Measurements from ENCODE around the gene COLEC12. TPM values are rescaled to one million over a fixed set of nuclear protein-coding genes. Genes with fewer than 3 reads are reported as not detected.

The COLEC12 gene
- total RNA-seq, 5 donors from 2014 or later (not counting 1 experiment from before 2014, with no cell fraction given), result 0.07 to 0.32 TPM; not detected in 3

GRCh38 chr18:273525-273924 lies 227.0 kb downstream of the COLEC12 start:
- Mint-ChIP-seq H3K27ac (no peak overlapping the region), H3K4me3 (no peak overlapping the region), H3K27me3 (peaks cover 0 to 8% of the 10 kb centered on the region in 2 donors), H3K9me3 (peaks cover 0 to 8% (median 0%) of the 10 kb centered on the region in 3 donors), H3K36me3 (no peaks in the 10 kb centered on the region), H3K4me1 (peaks cover 13 to 16% (median 13%) of the 10 kb centered on the region in 3 donors)
- peaks cover 0 to 3% of the 10 kb centered on the region in 2 experiments for H3K27me3 ChIP-seq (replicated peaks in 1 of 2; ENCODE audit: control insufficient read depth in 2 of 2, extremely low read depth in 1 of 2, insufficient read depth in 2 of 2, low read length in 1 of 2)
- H3K9me3 ChIP-seq, result no peaks in the 10 kb centered on the region
- POLR2A ChIA-PET, result no interaction called here
- peaks cover 3 to 7% of the 10 kb centered on the region in 2 experiments for H3K4me1 ChIP-seq (ENCODE audit: control insufficient read depth in 1 of 2, extremely low read depth in 1 of 2, insufficient read depth in 2 of 2, low read length in 2 of 2)
- ATAC-seq (replicated peaks in 1 of 4) (no peak), DNase-seq (no peak)
- no CpG with 5 or more reads among the region's 3 CpGs for WGBS (ENCODE audit: insufficient coverage)
- H3K27ac ChIP-seq (ENCODE audit: low read length), result no peak overlapping the region
- H3K4me3 ChIP-seq (ENCODE audit: control insufficient read depth in 1 of 2, extremely low read depth in 1 of 2, low read length in 1 of 2), result no peak overlapping the region
- CTCF ChIA-PET, result no interaction called here
- H3K36me3 ChIP-seq (ENCODE audit: control insufficient read depth in 2 of 2, extremely low read depth in 1 of 2, insufficient read depth in 1 of 2, low read length in 1 of 2), result no peaks in the 10 kb centered on the region

DNA sequence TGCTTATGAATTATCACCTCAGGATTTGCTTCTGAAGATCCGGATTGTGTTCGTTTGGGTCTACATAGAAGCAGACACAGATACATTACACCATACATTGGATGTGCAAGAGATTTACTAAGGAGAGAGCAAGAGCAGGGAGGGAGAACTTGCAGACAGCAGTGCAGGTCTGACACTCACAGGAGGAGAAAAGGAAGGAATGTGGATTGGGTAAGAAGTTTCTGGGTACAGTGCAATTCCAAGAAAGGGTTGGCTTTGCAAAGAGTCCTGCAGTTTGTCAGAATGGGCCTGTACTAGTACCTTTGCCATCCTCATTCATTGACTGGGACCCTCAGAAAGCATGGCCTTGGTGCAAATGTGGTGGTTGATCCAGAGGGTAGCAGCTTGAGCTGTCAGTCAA lies 227.9 kb downstream of the COLEC12 start:
- peaks cover 3 to 9% of the 10 kb centered on the region in 2 experiments for H3K4me1 ChIP-seq (ENCODE audit: control insufficient read depth in 1 of 2, extremely low read depth in 1 of 2, insufficient read depth in 2 of 2, low read length in 2 of 2)
- no peak overlapping the region for H3K4me3 Mint-ChIP-seq
- no peaks in the 10 kb centered on the region for H3K9me3 ChIP-seq
- peaks cover 0 to 6% of the 10 kb centered on the region in 2 donors for H3K27me3 Mint-ChIP-seq
- H3K4me3 ChIP-seq (ENCODE audit: control insufficient read depth in 1 of 2, extremely low read depth in 1 of 2, low read length in 1 of 2), result no peak overlapping the region
- ATAC-seq (replicated peaks in 1 of 4) (no peak), DNase-seq (no peak)
- ChIA-PET POLR2A (interaction anchor here in 1 of 2 donors (0.6 kb wide), 1 partner anchor 125 kb away, joined by 5 read pairs; no protein-coding TSS in a partner anchor), CTCF (no interaction called here)
- H3K4me1 Mint-ChIP-seq, result peaks cover 18 to 23% (median 19%) of the 10 kb centered on the region in 3 donors
- H3K27ac Mint-ChIP-seq, result no peak overlapping the region
- no peak overlapping the region for H3K27ac ChIP-seq (ENCODE audit: low read length)
- H3K36me3 Mint-ChIP-seq, result no peaks in the 10 kb centered on the region
- no peaks in the 10 kb centered on the region for H3K27me3 ChIP-seq (replicated peaks in 1 of 2; ENCODE audit: control insufficient read depth in 2 of 2, extremely low read depth in 1 of 2, insufficient read depth in 2 of 2, low read length in 1 of 2)
- no CpG with 5 or more reads among the region's 2 CpGs for WGBS (ENCODE audit: insufficient coverage)
- H3K36me3 ChIP-seq (ENCODE audit: control insufficient read depth in 2 of 2, extremely low read depth in 1 of 2, insufficient read depth in 1 of 2, low read length in 1 of 2), result no peaks in the 10 kb centered on the region
- H3K9me3 Mint-ChIP-seq, result peaks cover 0 to 6% (median 0%) of the 10 kb centered on the region in 3 donors

DNA sequence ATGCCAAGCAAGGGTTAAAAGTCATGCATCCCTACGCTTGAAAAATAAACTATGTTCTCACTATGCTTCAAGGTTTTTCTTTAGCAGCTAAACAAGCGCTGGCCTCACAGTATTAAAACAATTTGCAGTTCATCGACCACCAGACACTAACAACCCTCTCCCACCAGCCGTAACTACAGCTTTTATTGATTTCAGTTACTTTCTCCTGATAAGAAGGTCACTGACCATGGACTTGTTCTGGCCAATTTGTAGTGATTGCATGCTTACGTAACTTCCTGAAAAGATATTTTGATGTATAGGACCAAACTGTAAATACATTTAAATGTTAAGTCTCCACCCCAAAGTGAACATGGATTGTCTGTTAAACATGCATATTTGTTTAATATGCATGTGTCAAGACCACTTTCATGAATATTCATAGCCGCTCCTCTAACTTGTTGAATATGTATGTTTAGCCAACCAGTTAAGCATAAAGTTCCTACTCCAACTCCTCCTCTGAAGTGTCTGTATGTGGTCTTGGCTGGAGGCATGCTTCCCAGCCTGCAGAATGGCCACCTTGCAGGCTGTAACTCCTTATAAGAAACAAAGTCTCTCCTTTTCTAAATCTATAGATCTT lies 230.9 kb downstream of the COLEC12 start:
- Mint-ChIP-seq H3K27me3 (no peaks in the 10 kb centered on the region), H3K27ac (no peak overlapping the region), H3K4me3 (peak overlapping the region; percentile 96 to 100 (median 99)), H3K36me3 (peaks cover under 1% of the 10 kb centered on the region), H3K4me1 (peaks cover 36 to 39% (median 38%) of the 10 kb centered on the region in 3 donors), H3K9me3 (no peaks in the 10 kb centered on the region)
- WGBS (ENCODE audit: insufficient coverage), result 97% methylated on average over 4 of the region's 6 CpGs
- POLR2A ChIA-PET, result interaction anchor here in 1 of 2 donors (0.7 kb wide), 1 partner anchor 126 kb away, joined by 4 read pairs; no protein-coding TSS in a partner anchor
- no peaks in the 10 kb centered on the region for H3K36me3 ChIP-seq (ENCODE audit: control insufficient read depth in 2 of 2, extremely low read depth in 1 of 2, insufficient read depth in 1 of 2, low read length in 1 of 2)
- peaks cover 7 to 19% of the 10 kb centered on the region in 2 experiments for H3K4me1 ChIP-seq (ENCODE audit: control insufficient read depth in 1 of 2, extremely low read depth in 1 of 2, insufficient read depth in 2 of 2, low read length in 2 of 2)
- CTCF ChIA-PET, result interaction anchor here in 1 of 2 donors (1.4 kb wide), 1 partner anchor 11 kb away, joined by 3 read pairs; no protein-coding TSS in a partner anchor
- H3K27me3 ChIP-seq (replicated peaks in 1 of 2; ENCODE audit: control insufficient read depth in 2 of 2, extremely low read depth in 1 of 2, insufficient read depth in 2 of 2, low read length in 1 of 2), result no peaks in the 10 kb centered on the region
- H3K27ac ChIP-seq (ENCODE audit: low read length), result no peak overlapping the region
- no peak for DNase-seq
- no peaks in the 10 kb centered on the region for H3K9me3 ChIP-seq
- H3K4me3 ChIP-seq (ENCODE audit: control insufficient read depth in 1 of 2, extremely low read depth in 1 of 2, low read length in 1 of 2), result no peak overlapping the region
- no peak for ATAC-seq (replicated peaks in 1 of 4)

DNA sequence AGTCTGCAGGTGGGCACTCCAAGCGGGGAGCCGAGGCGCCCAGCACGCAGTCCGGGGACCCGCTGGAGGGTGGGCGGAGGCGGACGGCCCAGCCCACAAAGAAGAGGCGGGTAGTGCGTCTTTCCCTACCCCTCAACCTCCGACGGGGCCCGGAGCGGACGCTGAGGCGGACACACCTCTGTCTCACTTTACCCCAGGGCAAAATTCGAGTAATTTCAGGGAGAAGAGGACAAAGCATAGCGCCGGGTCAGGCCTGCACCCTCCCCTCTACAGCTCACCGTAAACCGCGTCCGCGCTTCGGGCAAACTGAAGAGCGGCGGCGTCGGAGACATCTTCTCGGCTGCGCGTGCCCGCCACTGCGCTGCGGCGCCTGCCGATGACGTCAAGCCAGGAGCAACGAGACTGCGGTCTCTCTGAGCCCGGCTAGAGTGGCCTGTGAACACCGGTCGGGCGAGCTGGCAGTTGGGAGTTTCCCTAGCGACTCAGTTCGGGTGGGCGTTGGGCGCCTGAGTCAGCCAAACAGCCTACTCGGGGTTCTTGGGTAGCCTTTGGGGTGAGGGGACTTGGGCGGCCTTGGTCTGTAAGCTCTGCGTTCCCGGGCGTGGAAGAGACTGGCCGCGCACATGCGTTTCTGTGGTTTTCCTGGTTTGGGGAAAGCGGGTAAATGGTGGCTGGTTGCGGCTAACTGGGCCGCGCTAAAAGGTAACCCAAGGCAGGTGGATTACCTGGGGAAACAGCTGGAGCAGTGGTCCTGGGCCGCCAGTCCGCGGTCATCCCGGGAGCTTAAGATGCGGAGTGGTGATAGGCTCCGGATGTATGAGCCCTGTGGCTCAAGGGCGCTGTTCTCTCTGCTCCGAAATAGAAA lies 232.6 kb downstream of the COLEC12 start, which contains the start of gene THOC1:
Gene THOC1 (minus strand): TSS at position 360 of the 865 bp plus-strand sequence. CDS start 28 bp downstream, at position 332.
- DNase-seq (peak; percentile 84 to 97 (median 93)), ATAC-seq (replicated peaks in 1 of 4) (peak; percentile 93 to 94 (median 94))
- Histone ChIP-seq H3K27ac (ENCODE audit: low read length) (peak within 1 kb of the TSS; percentile 97), H3K4me1 (ENCODE audit: control insufficient read depth in 1 of 2, extremely low read depth in 1 of 2, insufficient read depth in 2 of 2, low read length in 2 of 2) (peaks cover 7 to 19% of the 10 kb centered on the region in 2 experiments), H3K9me3 (no peaks in the 10 kb centered on the region), H3K36me3 (ENCODE audit: control insufficient read depth in 2 of 2, extremely low read depth in 1 of 2, insufficient read depth in 1 of 2, low read length in 1 of 2) (peaks cover 0 to 11% of the 10 kb centered on the region in 2 donors), H3K27me3 (replicated peaks in 1 of 2; ENCODE audit: control insufficient read depth in 2 of 2, extremely low read depth in 1 of 2, insufficient read depth in 2 of 2, low read length in 1 of 2) (no peaks in the 10 kb centered on the region), H3K4me3 (ENCODE audit: control insufficient read depth in 1 of 2, extremely low read depth in 1 of 2, low read length in 1 of 2) (peak within 1 kb of the TSS; percentile 92 to 95)
- WGBS (ENCODE audit: insufficient coverage), result under 1% methylated on average over 60 of the region's 69 CpGs
- Mint-ChIP-seq H3K4me1 (peaks cover 36 to 39% (median 38%) of the 10 kb centered on the region in 3 donors), H3K36me3 (peaks cover 15% of the 10 kb centered on the region), H3K27me3 (no peaks in the 10 kb centered on the region), H3K27ac (peak within 1 kb of the TSS; percentile 96 to 99), H3K4me3 (peak within 1 kb of the TSS; percentile 96 to 100 (median 99)), H3K9me3 (no peaks in the 10 kb centered on the region)
- ChIA-PET CTCF (interaction anchor here in 1 of 2 donors (0.6 to 1.4 kb wide), 3 partner anchors 13 to 47 kb away, joined by 3 read pairs; no protein-coding TSS in a partner anchor), POLR2A (interaction anchor here (0.5 to 1.6 kb wide), 5 partner anchors 9 to 564 kb away, joined by 3 to 6 read pairs (median 3); no protein-coding TSS in a partner anchor)

DNA sequence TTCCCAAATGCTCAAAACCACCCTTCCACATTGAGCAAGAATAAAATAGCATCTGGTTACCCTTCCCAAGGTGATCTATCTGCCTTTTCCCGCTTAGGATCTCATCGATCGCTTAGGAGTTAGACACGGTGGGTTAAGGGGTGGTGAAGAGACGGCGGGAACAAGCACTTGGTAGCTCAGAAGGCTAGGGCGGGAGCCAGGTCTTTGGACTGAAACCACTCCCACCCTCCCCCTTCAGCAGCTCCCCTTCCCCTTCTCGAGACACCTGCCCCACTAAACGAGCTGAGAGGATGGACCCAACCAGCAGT lies 233.2 kb downstream of the COLEC12 start:
- H3K36me3 Mint-ChIP-seq, result peaks cover 15% of the 10 kb centered on the region
- H3K9me3 Mint-ChIP-seq, result no peaks in the 10 kb centered on the region
- DNase-seq (no peak), ATAC-seq (replicated peaks in 1 of 4) (no peak)
- ChIA-PET POLR2A (interaction anchor here (0.7 to 1.6 kb wide), 4 partner anchors 8 to 565 kb away, joined by 3 to 6 read pairs (median 4); no protein-coding TSS in a partner anchor), CTCF (interaction anchor here in 1 of 2 donors (0.6 to 1.4 kb wide), 3 partner anchors 12 to 47 kb away, joined by 3 read pairs; no protein-coding TSS in a partner anchor)
- no peaks in the 10 kb centered on the region for H3K27me3 Mint-ChIP-seq
- peak overlapping the region; percentile 96 to 100 (median 99) for H3K4me3 Mint-ChIP-seq
- peak overlapping the region; percentile 96 to 99 for H3K27ac Mint-ChIP-seq
- WGBS (ENCODE audit: insufficient coverage), result 0% methylated on average over 2 of the region's 9 CpGs
- Histone ChIP-seq H3K4me3 (ENCODE audit: control insufficient read depth in 1 of 2, extremely low read depth in 1 of 2, low read length in 1 of 2) (peak overlapping the region; percentile 92 to 95), H3K36me3 (ENCODE audit: control insufficient read depth in 2 of 2, extremely low read depth in 1 of 2, insufficient read depth in 1 of 2, low read length in 1 of 2) (peaks cover 0 to 11% of the 10 kb centered on the region in 2 donors), H3K9me3 (no peaks in the 10 kb centered on the region), H3K27me3 (replicated peaks in 1 of 2; ENCODE audit: control insufficient read depth in 2 of 2, extremely low read depth in 1 of 2, insufficient read depth in 2 of 2, low read length in 1 of 2) (no peaks in the 10 kb centered on the region), H3K4me1 (ENCODE audit: control insufficient read depth in 1 of 2, extremely low read depth in 1 of 2, insufficient read depth in 2 of 2, low read length in 2 of 2) (peaks cover 7 to 19% of the 10 kb centered on the region in 2 experiments), H3K27ac (ENCODE audit: low read length) (peak overlapping the region; percentile 97)
- H3K4me1 Mint-ChIP-seq, result peaks cover 36 to 39% (median 38%) of the 10 kb centered on the region in 3 donors
